WTC11 (cell line): ENCODE data around the gene FAM25A.
"Not testable (repeated sequence)": the region's sequence is repeated elsewhere in the genome, so short reads cannot be mapped to it uniquely, and the experiment has no call there.

Experiments used
- ATF1 ChIP-seq: sonication (generic); formaldehyde crosslinking; IDR thresholded peaks from 2 replicates; pipeline ENCODE4 v1.8.1; 2023; ENCODE audit warnings: mild to moderate bottlenecking, moderate library complexity, missing genetic modification reagents
- ATF3 ChIP-seq: sonication (generic); formaldehyde crosslinking; conservative IDR thresholded peaks from 2 replicates; pipeline ENCODE4 v1.8.1; 2022; ENCODE audit warnings: mild to moderate bottlenecking, missing genetic modification reagents
- FOXJ3 ChIP-seq: sonication (generic); formaldehyde crosslinking; IDR thresholded peaks from 2 replicates; pipeline ENCODE4 v1.9.0; 2021; ENCODE audit warnings: missing genetic modification reagents, mild to moderate bottlenecking, borderline replicate concordance
- GABPB1 ChIP-seq: sonication (generic); formaldehyde crosslinking; IDR thresholded peaks from 2 replicates; pipeline ENCODE4 v1.8.1; 2023; ENCODE audit warnings: mild to moderate bottlenecking, missing genetic modification reagents
- IRF2 ChIP-seq: sonication (generic); formaldehyde crosslinking; IDR thresholded peaks from 2 replicates; pipeline ENCODE4 v1.8.0; 2022; ENCODE audit warnings: low read depth, missing genetic modification reagents, borderline replicate concordance
- NR2C2 ChIP-seq: sonication (generic); formaldehyde crosslinking; IDR thresholded peaks from 2 replicates; pipeline ENCODE4 v1.8.0; 2022; ENCODE audit warnings: mild to moderate bottlenecking, missing genetic modification reagents
- TF ChIP-seq, protein P1 (sequence below): fragments of 200-600 bp; IDR thresholded peaks from 2 replicates; pipeline ENCODE4 v1.8.0; 2022; ENCODE audit warnings: antibody characterized with exemption
- TF ChIP-seq, protein P2 (sequence below): sonication (generic); formaldehyde crosslinking; IDR thresholded peaks from 2 replicates; pipeline ENCODE4 v1.8.1; 2022; ENCODE audit warnings: low read depth, mild to moderate bottlenecking, moderate library complexity, missing genetic modification reagents, borderline replicate concordance
- TF ChIP-seq, protein P3 (sequence below): sonication (generic); formaldehyde crosslinking; IDR thresholded peaks from 2 replicates; pipeline ENCODE4 v1.8.0; 2022; ENCODE audit warnings: mild to moderate bottlenecking, missing genetic modification reagents
- TF ChIP-seq, protein P4 (sequence below): sonication (generic); formaldehyde crosslinking; IDR thresholded peaks from 2 replicates; pipeline ENCODE4 v1.8.1; 2022; ENCODE audit warnings: mild to moderate bottlenecking, missing genetic modification reagents, moderate library complexity, borderline replicate concordance

DNA sequence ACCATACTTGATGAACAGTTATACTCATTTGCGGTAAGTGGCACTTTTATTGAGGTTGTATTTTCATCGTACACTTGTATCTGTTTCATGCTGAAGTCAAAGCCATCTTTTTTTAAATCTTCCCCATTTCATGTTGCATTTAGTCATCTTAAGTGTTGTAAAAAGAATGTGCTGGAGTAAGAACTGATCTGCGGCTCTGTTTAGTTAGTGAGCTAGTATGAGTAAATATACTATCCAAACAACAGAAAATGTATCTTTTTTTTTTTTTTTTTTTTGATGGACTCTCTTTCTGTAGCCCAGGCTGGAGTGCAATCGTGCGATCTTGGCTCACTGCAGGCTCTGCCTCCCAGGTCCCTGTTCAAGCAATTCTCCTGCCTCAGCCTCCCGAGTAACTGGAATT is 12.4 kb upstream of the FAM25A start:
- not testable (repeated sequence) for TF ChIP-seq IRF2 (CRISPR knock-in tag); GABPB1; ATF3; ATF1 (CRISPR knock-in tag); FOXJ3 (CRISPR knock-in tag); NR2C2
- TF ChIP-seq, protein P1, sequence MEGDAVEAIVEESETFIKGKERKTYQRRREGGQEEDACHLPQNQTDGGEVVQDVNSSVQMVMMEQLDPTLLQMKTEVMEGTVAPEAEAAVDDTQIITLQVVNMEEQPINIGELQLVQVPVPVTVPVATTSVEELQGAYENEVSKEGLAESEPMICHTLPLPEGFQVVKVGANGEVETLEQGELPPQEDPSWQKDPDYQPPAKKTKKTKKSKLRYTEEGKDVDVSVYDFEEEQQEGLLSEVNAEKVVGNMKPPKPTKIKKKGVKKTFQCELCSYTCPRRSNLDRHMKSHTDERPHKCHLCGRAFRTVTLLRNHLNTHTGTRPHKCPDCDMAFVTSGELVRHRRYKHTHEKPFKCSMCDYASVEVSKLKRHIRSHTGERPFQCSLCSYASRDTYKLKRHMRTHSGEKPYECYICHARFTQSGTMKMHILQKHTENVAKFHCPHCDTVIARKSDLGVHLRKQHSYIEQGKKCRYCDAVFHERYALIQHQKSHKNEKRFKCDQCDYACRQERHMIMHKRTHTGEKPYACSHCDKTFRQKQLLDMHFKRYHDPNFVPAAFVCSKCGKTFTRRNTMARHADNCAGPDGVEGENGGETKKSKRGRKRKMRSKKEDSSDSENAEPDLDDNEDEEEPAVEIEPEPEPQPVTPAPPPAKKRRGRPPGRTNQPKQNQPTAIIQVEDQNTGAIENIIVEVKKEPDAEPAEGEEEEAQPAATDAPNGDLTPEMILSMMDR: not testable (repeated sequence)
- TF ChIP-seq, protein P2, sequence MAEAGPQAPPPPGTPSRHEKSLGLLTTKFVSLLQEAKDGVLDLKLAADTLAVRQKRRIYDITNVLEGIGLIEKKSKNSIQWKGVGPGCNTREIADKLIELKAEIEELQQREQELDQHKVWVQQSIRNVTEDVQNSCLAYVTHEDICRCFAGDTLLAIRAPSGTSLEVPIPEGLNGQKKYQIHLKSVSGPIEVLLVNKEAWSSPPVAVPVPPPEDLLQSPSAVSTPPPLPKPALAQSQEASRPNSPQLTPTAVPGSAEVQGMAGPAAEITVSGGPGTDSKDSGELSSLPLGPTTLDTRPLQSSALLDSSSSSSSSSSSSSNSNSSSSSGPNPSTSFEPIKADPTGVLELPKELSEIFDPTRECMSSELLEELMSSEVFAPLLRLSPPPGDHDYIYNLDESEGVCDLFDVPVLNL (CRISPR knock-in tag): not testable (repeated sequence)
- TF ChIP-seq, protein P3, sequence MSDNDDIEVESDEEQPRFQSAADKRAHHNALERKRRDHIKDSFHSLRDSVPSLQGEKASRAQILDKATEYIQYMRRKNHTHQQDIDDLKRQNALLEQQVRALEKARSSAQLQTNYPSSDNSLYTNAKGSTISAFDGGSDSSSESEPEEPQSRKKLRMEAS (CRISPR knock-in tag): not testable (repeated sequence)
- TF ChIP-seq, protein P4, sequence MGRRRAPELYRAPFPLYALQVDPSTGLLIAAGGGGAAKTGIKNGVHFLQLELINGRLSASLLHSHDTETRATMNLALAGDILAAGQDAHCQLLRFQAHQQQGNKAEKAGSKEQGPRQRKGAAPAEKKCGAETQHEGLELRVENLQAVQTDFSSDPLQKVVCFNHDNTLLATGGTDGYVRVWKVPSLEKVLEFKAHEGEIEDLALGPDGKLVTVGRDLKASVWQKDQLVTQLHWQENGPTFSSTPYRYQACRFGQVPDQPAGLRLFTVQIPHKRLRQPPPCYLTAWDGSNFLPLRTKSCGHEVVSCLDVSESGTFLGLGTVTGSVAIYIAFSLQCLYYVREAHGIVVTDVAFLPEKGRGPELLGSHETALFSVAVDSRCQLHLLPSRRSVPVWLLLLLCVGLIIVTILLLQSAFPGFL: not testable (repeated sequence)
